RWPE1 (cell line): ENCODE data around the gene TSEN54.

Experiments used
- CTCF ChIA-PET: fragments of 350-600 bp; sonication (Branson Sonifier 250); formaldehyde crosslinking; extraction: SDS; loops from one replicate; lab custom pipeline; 2021; lab: Yijun Ruan, JAX
- POLR2A ChIA-PET: fragments of 400-600 bp; formaldehyde crosslinking; extraction: SDS; loops from one replicate; lab custom pipeline; 2020; ENCODE audit warnings: antibody characterized with exemption; ENCODE audit not compliant: low non-redundant PET; lab: Yijun Ruan, JAX
- DNase-seq: peaks from one replicate; pipeline ENCODE4 v3.0.0; 2012; ENCODE audit warnings: low spot score
- H3K27ac ChIP-seq: fragments of 450-650 bp; 2 replicates; pipeline ENCODE4 v1.5.1; 2017
- TF ChIP-seq, protein P1 (sequence below): fragments of 450-650 bp; conservative IDR thresholded peaks from 2 replicates; pipeline ENCODE4 v1.5.1; 2017; ENCODE audit warnings: low read depth, mild to moderate bottlenecking

The TSEN54 gene

DNA sequence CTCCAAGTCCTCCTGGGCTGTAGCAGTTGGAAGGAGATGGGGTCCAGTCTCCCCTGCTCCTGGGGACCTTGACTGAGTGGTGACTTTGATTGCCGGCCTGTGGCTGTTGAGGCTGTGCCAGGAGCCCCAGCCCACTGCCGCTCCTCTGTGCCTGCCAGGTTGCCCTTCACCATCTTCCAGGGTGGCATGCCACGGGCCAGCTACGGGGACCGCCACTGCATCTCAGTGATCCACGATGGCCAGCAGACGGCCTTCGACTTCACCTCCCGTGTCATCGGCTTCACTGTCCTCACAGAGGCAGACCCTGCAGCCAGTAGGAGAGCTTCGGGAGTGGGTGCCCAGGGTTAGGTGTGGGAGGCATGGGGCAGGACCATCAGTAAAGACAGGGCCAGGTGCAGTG is 47.9 kb downstream of the TSEN54 start:
- DNase-seq = no peak
- no peak overlapping the region for H3K27ac ChIP-seq
- ChIA-PET POLR2A (no interaction called here), CTCF (no interaction called here)
- TF ChIP-seq, protein P1, sequence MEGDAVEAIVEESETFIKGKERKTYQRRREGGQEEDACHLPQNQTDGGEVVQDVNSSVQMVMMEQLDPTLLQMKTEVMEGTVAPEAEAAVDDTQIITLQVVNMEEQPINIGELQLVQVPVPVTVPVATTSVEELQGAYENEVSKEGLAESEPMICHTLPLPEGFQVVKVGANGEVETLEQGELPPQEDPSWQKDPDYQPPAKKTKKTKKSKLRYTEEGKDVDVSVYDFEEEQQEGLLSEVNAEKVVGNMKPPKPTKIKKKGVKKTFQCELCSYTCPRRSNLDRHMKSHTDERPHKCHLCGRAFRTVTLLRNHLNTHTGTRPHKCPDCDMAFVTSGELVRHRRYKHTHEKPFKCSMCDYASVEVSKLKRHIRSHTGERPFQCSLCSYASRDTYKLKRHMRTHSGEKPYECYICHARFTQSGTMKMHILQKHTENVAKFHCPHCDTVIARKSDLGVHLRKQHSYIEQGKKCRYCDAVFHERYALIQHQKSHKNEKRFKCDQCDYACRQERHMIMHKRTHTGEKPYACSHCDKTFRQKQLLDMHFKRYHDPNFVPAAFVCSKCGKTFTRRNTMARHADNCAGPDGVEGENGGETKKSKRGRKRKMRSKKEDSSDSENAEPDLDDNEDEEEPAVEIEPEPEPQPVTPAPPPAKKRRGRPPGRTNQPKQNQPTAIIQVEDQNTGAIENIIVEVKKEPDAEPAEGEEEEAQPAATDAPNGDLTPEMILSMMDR = no peak

DNA sequence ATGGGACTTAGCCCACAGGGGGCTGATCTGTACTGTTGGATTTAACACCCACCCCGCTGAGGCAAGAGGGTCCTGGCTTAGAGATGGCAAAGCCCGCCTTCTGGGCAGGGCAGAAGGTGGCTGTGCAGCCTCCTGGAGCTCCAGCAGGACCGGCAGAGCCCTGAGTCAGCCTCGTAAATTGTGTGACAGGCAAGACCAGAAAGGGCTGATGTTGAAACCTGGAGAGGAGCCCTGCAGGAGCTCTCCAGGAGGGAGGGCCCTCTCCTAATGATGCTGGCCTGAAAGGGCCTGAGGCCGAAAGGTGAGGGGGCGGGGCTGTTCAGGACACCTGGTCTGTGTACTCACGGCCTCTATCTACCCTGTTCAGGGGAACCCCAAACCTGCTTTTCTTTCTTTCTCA is 48.7 kb downstream of the TSEN54 start:
- DNase-seq = peak; percentile 71
- ChIA-PET POLR2A (interaction anchor here (0.5 kb wide), 1 partner anchor 12 kb away, joined by 3 read pairs; no protein-coding TSS in a partner anchor), CTCF (interaction anchor here (0.7 to 1.1 kb wide), 5 partner anchors 12 to 291 kb away, joined by 3 to 4 read pairs (median 3); partner anchors contain the start of genes SMIM5 and TSEN54)
- TF ChIP-seq, protein P1 = no peak
- H3K27ac ChIP-seq = peak overlapping the region; percentile 15

DNA sequence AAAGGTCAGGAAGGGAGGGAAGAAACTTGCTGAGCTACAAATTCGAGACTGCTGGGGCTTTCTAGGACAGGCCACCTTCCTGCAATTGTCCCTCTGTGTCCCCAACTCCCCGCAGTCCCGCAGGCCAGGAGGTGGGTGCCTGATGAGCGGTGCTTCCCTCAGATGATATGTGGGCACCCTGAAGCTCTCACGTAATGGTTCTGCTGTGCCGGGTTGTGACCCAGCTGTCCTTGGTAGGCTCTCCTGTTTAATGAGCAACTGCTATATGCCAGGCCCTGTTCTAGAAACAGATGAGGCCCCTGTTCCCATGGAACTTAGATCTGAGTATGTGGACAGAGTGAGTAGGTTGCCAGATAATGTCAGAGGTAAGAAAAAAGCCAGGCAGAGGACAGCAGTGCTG is 49.3 kb downstream of the TSEN54 start:
- CTCF ChIA-PET = interaction anchor here (1.0 to 1.1 kb wide), 3 partner anchors 12 to 290 kb away, joined by 3 read pairs; no protein-coding TSS in a partner anchor
- POLR2A ChIA-PET = interaction anchor here (0.5 kb wide), 1 partner anchor 11 kb away, joined by 3 read pairs; no protein-coding TSS in a partner anchor
- no peak overlapping the region for H3K27ac ChIP-seq

DNA sequence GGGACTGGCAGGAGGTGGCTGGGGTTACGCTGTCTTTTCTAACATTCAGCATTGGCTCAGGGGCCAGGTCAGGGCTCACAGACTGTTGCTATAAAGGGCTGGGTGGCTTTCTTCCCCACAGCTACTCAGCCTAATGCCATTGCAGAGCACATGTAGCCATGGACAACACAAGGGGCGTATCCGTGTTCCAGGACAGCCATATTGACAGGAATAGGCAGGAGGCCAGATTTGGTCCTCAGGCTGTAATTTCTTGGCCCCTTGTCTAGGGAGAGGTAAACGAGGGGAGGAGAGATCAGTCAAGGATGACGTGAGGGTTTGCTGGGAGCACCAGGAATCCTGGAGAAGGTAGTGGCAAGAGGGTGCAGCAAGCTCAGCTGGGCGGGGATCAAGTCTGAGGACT is 50.1 kb downstream of the TSEN54 start:
- CTCF ChIA-PET = interaction anchor here (0.7 kb wide), 1 partner anchor 155 kb away, joined by 4 read pairs; no protein-coding TSS in a partner anchor
- DNase-seq = no peak
- POLR2A ChIA-PET = no interaction called here
- no peak overlapping the region for H3K27ac ChIP-seq
- TF ChIP-seq, protein P1 = no peak

More for the DNA sequence above, 49.3 kb downstream of the TSEN54 start:
- TF ChIP-seq, protein P1 = no peak
- no peak for DNase-seq

DNA sequence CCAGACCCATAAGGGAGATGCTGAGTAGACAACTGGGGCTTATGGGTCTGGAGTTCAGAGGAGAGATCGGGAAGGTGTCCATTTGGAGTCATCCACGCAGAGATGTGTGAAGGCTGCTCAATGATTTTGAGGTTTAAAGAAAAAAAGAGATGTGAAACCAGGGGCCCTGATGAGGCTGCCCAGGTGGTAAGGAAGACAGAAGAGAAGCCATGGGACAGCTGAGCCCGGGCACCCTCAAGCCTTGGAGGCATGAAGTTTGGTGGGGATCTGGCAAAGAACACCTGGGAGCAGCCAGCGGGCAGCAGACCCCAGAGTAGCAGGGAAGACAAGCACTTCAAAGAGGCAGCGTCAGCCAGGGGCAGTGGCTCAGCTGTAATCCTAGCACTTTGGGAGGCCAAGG is 50.5 kb downstream of the TSEN54 start:
- ChIA-PET POLR2A (interaction anchor here (0.7 kb wide), 1 partner anchor 29 kb away, joined by 3 read pairs; no protein-coding TSS in a partner anchor), CTCF (interaction anchor here (0.7 kb wide), 1 partner anchor 155 kb away, joined by 4 read pairs; no protein-coding TSS in a partner anchor)
- TF ChIP-seq, protein P1 = no peak
- no peak for DNase-seq
- H3K27ac ChIP-seq = no peak overlapping the region

DNA sequence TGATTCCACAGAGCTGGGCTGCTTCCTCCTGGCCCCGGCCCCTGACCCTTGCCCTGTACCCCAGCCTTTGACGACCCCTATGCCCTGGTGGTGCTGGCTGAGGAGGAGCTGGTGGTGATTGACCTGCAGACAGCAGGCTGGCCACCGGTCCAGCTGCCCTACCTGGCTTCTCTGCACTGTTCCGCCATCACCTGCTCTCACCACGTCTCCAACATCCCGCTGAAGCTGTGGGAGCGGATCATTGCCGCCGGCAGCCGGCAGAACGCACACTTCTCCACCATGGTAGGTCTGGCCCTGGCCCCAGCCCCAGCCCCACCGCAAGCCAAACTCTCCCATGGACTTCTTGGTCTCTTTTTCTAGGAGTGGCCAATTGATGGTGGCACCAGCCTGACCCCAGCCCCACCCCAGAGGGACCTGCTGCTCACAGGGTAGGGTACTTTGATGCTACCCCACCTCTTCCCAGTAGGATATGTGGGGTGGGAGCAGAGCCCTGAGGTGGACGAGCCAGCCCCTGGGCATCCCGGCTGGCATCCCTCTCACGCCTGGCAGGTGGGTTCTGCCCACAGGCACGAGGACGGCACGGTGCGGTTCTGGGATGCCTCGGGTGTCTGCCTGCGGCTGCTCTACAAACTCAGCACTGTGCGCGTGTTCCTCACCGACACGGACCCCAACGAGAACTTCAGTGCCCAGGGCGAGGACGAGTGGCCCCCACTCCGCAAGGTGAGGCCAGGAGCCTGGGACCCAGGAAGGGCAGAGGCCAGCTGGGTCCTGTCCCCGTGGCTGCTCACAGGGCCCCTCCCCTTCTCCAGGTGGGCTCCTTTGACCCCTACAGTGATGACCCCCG is 52.3 kb downstream of the TSEN54 start:
- POLR2A ChIA-PET = interaction anchor here (0.6 kb wide), 1 partner anchor 130 kb away, joined by 5 read pairs; no protein-coding TSS in a partner anchor
- CTCF ChIA-PET = interaction anchor here (0.6 kb wide), 1 partner anchor 33 kb away, joined by 4 read pairs; no protein-coding TSS in a partner anchor
- TF ChIP-seq, protein P1 = no peak
- H3K27ac ChIP-seq = no peak overlapping the region
- no peak for DNase-seq
